ENCODE measurements around the gene SLC41A1. TPM values are rescaled to one million over a fixed set of nuclear protein-coding genes. Genes with fewer than 3 reads are reported as not detected.

The SLC41A1 gene
- polyA plus RNA-seq, 1 of the 3 experiments (the other 2 are of a cell fraction) = 18.3 TPM

DNA sequence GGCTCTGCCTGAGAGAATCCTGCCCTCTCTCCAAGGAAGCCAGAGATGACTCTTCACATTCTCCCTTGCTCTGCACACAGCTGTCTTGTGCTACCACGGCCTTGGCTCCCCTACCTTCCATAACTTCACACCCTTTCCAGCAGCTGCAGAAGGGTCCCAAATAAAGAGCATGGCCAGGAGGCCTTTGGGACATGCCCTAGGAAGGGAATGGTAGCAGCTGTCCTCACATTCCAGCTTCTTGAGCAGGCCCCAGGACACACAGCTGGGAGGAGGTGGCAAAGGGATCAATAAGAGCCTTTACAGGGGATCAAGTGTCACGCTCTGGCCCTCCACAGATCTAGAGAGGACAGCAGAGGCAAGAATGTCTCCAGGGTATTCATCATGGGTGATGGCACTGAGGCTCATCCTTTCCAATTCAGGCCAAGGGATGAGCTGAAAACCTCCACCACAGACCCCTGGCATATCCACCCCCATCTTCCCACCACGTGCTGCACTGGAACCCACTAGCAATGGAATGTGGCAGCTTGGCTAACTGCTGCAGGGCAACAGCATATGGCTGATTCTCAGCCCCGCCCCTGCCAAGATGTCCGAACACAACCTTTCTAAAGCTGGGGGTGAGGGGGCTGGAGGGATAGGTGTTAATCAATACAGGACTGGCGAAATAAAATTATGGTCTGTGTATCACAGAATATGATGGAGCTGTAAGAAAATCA, 19.9 kb downstream of the SLC41A1 start:
- WGBS (ENCODE audit: low lambda C conversion rate) = 81% methylated on average over 5 of the region's 6 CpGs

More for the DNA sequence above, 19.9 kb downstream of the SLC41A1 start:
- Histone ChIP-seq H3F3A (replicated peaks; ENCODE audit: insufficient read depth) (peaks cover 4% of the 10 kb centered on the region), H3K27ac (ENCODE audit: low read depth in 2 of 2, low read length in 1 of 2) (no peak overlapping the region), H2AFZ (ENCODE audit: low read depth) (no peak overlapping the region), H3K9ac (no peak overlapping the region), H3K79me2 (ENCODE audit: insufficient read depth) (no peaks in the 10 kb centered on the region), H3K36me3 (replicated peaks in 1 of 2; ENCODE audit: control insufficient read depth in 1 of 2, insufficient read depth in 2 of 2, low read length in 1 of 2) (peaks cover 4 to 53% of the 10 kb centered on the region in 2 experiments), H3K4me2 (no peak overlapping the region), H3K9me2 (no peaks in the 10 kb centered on the region), H4K20me1 (ENCODE audit: insufficient read depth) (no peaks in the 10 kb centered on the region), H3K27me3 (ENCODE audit: insufficient read depth) (no peaks in the 10 kb centered on the region), H3K9me3 (no peaks in the 10 kb centered on the region), H3K4me1 (ENCODE audit: control insufficient read depth in 1 of 2, insufficient read depth in 2 of 2, low read depth in 1 of 2, low read length in 1 of 2) (peaks cover 0 to 3% of the 10 kb centered on the region in 2 experiments; a peak in 1 of 4 replicates), H3K4me3 (ENCODE audit: low read depth in 2 of 2, low read length in 1 of 2) (no peak overlapping the region)
- ChIA-PET CTCF (interaction anchor here (1.1 to 11.9 kb wide), 21 partner anchors 11 to 313 kb away, joined by 3 to 366 read pairs (median 12); partner anchors contain the start of genes RAB29, SLC26A9 and SLC41A1), POLR2A (no interaction called here)
- DNase-seq = no peak
- TF ChIP-seq, protein P1, sequence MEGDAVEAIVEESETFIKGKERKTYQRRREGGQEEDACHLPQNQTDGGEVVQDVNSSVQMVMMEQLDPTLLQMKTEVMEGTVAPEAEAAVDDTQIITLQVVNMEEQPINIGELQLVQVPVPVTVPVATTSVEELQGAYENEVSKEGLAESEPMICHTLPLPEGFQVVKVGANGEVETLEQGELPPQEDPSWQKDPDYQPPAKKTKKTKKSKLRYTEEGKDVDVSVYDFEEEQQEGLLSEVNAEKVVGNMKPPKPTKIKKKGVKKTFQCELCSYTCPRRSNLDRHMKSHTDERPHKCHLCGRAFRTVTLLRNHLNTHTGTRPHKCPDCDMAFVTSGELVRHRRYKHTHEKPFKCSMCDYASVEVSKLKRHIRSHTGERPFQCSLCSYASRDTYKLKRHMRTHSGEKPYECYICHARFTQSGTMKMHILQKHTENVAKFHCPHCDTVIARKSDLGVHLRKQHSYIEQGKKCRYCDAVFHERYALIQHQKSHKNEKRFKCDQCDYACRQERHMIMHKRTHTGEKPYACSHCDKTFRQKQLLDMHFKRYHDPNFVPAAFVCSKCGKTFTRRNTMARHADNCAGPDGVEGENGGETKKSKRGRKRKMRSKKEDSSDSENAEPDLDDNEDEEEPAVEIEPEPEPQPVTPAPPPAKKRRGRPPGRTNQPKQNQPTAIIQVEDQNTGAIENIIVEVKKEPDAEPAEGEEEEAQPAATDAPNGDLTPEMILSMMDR (IDR thresholded peaks at IDR 0.05) = no peak
- TF ChIP-seq FOXJ3 (CRISPR knock-in tag; IDR thresholded peaks at IDR 0.05) = no peak
- TF ChIP-seq, protein P2, sequence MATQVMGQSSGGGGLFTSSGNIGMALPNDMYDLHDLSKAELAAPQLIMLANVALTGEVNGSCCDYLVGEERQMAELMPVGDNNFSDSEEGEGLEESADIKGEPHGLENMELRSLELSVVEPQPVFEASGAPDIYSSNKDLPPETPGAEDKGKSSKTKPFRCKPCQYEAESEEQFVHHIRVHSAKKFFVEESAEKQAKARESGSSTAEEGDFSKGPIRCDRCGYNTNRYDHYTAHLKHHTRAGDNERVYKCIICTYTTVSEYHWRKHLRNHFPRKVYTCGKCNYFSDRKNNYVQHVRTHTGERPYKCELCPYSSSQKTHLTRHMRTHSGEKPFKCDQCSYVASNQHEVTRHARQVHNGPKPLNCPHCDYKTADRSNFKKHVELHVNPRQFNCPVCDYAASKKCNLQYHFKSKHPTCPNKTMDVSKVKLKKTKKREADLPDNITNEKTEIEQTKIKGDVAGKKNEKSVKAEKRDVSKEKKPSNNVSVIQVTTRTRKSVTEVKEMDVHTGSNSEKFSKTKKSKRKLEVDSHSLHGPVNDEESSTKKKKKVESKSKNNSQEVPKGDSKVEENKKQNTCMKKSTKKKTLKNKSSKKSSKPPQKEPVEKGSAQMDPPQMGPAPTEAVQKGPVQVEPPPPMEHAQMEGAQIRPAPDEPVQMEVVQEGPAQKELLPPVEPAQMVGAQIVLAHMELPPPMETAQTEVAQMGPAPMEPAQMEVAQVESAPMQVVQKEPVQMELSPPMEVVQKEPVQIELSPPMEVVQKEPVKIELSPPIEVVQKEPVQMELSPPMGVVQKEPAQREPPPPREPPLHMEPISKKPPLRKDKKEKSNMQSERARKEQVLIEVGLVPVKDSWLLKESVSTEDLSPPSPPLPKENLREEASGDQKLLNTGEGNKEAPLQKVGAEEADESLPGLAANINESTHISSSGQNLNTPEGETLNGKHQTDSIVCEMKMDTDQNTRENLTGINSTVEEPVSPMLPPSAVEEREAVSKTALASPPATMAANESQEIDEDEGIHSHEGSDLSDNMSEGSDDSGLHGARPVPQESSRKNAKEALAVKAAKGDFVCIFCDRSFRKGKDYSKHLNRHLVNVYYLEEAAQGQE (IDR thresholded peaks at IDR 0.05; ENCODE audit: low read depth, low read length) = no peak
- no peak for TF ChIP-seq EZH2phosphoT487 (IDR thresholded peaks at IDR 0.05; ENCODE audit: borderline replicate concordance, low read depth)
- TF ChIP-seq GABPA (IDR thresholded peaks at IDR 0.05; ENCODE audit: low read depth) = no peak
- no peak for TF ChIP-seq FOXM1 (IDR thresholded peaks at IDR 0.05; ENCODE audit: low read depth)
- TF ChIP-seq MEF2A (IDR thresholded peaks at IDR 0.05; ENCODE audit: borderline replicate concordance, low read depth) = no peak
- TF ChIP-seq ELF1 (IDR thresholded peaks at IDR 0.05) = no peak
- no peak for TF ChIP-seq NRF1 (IDR thresholded peaks at IDR 0.05; ENCODE audit: low read depth, low read length)

All from SK-N-SH (cell line).